ACC112 (cell line): ENCODE data around the gene TULP3.

ENCODE experiments used
- H2AFZ ChIP-seq: fragments of 200-600 bp; sonication (generic); one replicate; pipeline ENCODE4 v1.6.0; 2017; ENCODE audit warnings: antibody characterized with exemption, low read length; ENCODE audit not compliant: unreplicated experiment
- H3K27ac ChIP-seq: fragments of 200-600 bp; sonication (generic); 2 replicates; pipeline ENCODE4 v1.5.1; 2014; ENCODE audit warnings: low read depth, mild to moderate bottlenecking, antibody characterized with exemption, low read length, moderate library complexity
- H3K27me3 ChIP-seq: fragments of 200-600 bp; sonication (generic); 2 replicates; pipeline ENCODE4 v1.6.1; 2014; ENCODE audit warnings: mild to moderate bottlenecking, antibody characterized with exemption, low read length, moderate library complexity, mixed read lengths; ENCODE audit not compliant: insufficient read depth
- H3K36me3 ChIP-seq: fragments of 200-600 bp; sonication (generic); 2 replicates; pipeline ENCODE4 v1.6.1; 2016; ENCODE audit warnings: mild to moderate bottlenecking, antibody characterized with exemption, low read length, moderate library complexity, mixed read lengths; ENCODE audit not compliant: insufficient read depth
- H3K4me1 ChIP-seq: fragments of 200-600 bp; sonication (generic); one replicate; pipeline ENCODE4 v1.6.1; 2016; ENCODE audit warnings: low read length, mixed read lengths; ENCODE audit not compliant: insufficient read depth, unreplicated experiment, control insufficient read depth
- H3K4me3 ChIP-seq: fragments of 200-600 bp; sonication (generic); 2 replicates; pipeline ENCODE4 v1.5.1; 2014; ENCODE audit warnings: mild to moderate bottlenecking, low read depth, low read length
- H3K79me2 ChIP-seq: fragments of 200-600 bp; sonication (generic); one replicate; pipeline ENCODE4 v1.6.0; 2016; ENCODE audit warnings: low read length; ENCODE audit not compliant: control insufficient read depth, unreplicated experiment, insufficient read depth

Gene TULP3

DNA sequence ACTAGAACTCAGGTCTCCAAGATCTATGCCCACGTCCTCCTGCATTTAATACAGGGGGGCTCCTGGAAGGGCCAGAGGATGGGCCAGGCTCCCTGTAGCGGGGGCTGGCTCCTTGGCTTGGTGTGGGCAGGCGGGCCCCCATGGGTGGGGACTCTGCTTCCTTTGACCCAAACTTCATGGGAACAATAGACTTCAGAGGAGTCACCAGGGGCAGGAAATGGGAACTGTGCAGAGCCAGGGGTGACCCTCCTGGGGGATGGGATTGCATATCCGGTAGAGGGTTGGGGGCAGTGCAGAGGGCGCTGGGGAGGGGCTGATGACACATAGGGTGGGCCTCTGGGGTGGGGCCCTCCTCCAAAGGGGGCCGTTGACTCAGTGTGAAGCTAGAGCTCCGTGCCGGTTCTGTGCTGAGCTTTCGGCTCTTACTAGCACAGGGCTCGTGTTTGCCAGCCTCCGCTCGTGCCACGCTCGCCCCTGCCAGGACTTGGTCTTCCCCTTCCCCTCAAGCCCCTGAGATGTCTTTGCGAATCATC, 73.1 kb downstream of the TULP3 start:
- H3K4me1 ChIP-seq: peaks cover 20% of the 10 kb centered on the region
- H3K4me3 ChIP-seq: no peak overlapping the region
- H2AFZ ChIP-seq: no peak overlapping the region
- no peaks in the 10 kb centered on the region for H3K27me3 ChIP-seq
- H3K36me3 ChIP-seq: no peaks in the 10 kb centered on the region
- peaks cover 49% of the 10 kb centered on the region for H3K79me2 ChIP-seq
- no peak overlapping the region for H3K27ac ChIP-seq

GRCh38 chr12:2967651-2968050, 77.0 kb downstream of the TULP3 start:
- Histone ChIP-seq H3K79me2 (peaks cover 29% of the 10 kb centered on the region), H3K4me3 (no peak overlapping the region), H3K4me1 (peaks cover 8% of the 10 kb centered on the region), H3K27me3 (no peaks in the 10 kb centered on the region), H3K27ac (no peak overlapping the region), H3K36me3 (no peaks in the 10 kb centered on the region), H2AFZ (no peak overlapping the region)

DNA sequence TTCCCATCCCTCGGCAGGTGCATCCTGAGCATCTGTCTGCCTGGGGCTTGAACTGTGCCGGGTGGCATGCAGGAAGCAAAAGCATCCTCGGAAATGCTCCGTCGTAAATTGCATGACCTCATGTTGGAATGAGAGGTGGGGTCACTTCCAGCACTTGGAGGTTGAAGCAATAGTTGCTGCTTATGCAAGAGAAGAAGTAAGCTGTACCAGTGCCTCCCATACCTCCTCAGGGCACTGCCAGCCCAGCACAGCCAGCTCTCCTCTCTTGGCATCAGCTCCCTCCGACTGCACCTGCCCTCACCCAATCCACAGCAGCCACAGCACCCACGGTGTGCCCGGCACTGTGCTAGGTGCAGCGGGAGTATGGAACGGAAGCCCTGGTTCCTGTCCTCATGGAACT, 80.1 kb downstream of the TULP3 start:
- H2AFZ ChIP-seq: no peak overlapping the region
- H3K79me2 ChIP-seq: peaks cover 8% of the 10 kb centered on the region
- H3K4me3 ChIP-seq: no peak overlapping the region
- no peaks in the 10 kb centered on the region for H3K27me3 ChIP-seq
- no peak overlapping the region for H3K27ac ChIP-seq
- no peaks in the 10 kb centered on the region for H3K36me3 ChIP-seq
- H3K4me1 ChIP-seq: no peaks in the 10 kb centered on the region

DNA sequence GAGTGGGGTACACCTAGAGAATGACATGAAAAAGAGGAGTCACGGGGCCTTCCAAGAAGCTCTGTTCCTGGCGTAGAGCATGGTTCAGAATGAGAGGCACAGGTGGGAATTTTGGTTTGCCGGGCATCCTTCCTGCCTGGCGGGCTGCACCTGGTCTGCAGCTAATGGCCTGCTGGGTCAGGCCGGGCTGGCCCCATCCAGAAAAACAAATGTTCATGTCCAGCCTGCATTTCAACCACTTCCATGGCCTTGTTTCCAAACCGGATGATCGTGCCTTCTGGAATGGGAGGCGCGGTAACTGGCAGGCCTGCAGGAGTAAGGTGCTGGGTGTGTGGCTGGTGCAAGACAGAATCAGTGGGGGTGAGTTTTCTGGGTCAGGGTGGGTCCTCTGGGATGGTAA, 82.9 kb downstream of the TULP3 start:
- Histone ChIP-seq H3K79me2 (peaks cover 3% of the 10 kb centered on the region), H2AFZ (no peak overlapping the region), H3K4me1 (no peaks in the 10 kb centered on the region), H3K27me3 (no peaks in the 10 kb centered on the region), H3K36me3 (no peaks in the 10 kb centered on the region), H3K27ac (no peak overlapping the region), H3K4me3 (no peak overlapping the region)

GRCh38 chr12:2974560-2974971, 83.9 kb downstream of the TULP3 start:
- H3K36me3 ChIP-seq: no peaks in the 10 kb centered on the region
- H3K79me2 ChIP-seq: peaks cover 3% of the 10 kb centered on the region
- no peaks in the 10 kb centered on the region for H3K27me3 ChIP-seq
- H3K4me1 ChIP-seq: no peaks in the 10 kb centered on the region
- H3K4me3 ChIP-seq: no peak overlapping the region
- no peak overlapping the region for H2AFZ ChIP-seq
- H3K27ac ChIP-seq: no peak overlapping the region

GRCh38 chr12:2976581-2976996, 85.9 kb downstream of the TULP3 start:
- Histone ChIP-seq H3K4me1 (no peaks in the 10 kb centered on the region), H3K79me2 (peaks cover 3% of the 10 kb centered on the region), H3K27ac (no peak overlapping the region), H3K27me3 (no peaks in the 10 kb centered on the region), H2AFZ (no peak overlapping the region), H3K36me3 (no peaks in the 10 kb centered on the region), H3K4me3 (no peak overlapping the region)

- no peaks in the 10 kb centered on the region for H3K27me3 ChIP-seq
- no peak overlapping the region for H3K27ac ChIP-seq
- H3K4me3 ChIP-seq: no peak overlapping the region
- no peaks in the 10 kb centered on the region for H3K4me1 ChIP-seq
- no peak overlapping the region for H2AFZ ChIP-seq
- H3K79me2 ChIP-seq: peaks cover 3% of the 10 kb centered on the region
- H3K36me3 ChIP-seq: no peaks in the 10 kb centered on the region
Observed at GRCh38 chr12:2977776-2978175, 87.1 kb downstream of the TULP3 start.

- Histone ChIP-seq H3K4me3 (no peak overlapping the region), H3K27ac (no peak overlapping the region), H2AFZ (no peak overlapping the region), H3K4me1 (no peaks in the 10 kb centered on the region), H3K27me3 (no peaks in the 10 kb centered on the region), H3K36me3 (no peaks in the 10 kb centered on the region), H3K79me2 (peaks cover 3% of the 10 kb centered on the region)
Observed at GRCh38 chr12:2979806-2980205, 89.1 kb downstream of the TULP3 start.

DNA sequence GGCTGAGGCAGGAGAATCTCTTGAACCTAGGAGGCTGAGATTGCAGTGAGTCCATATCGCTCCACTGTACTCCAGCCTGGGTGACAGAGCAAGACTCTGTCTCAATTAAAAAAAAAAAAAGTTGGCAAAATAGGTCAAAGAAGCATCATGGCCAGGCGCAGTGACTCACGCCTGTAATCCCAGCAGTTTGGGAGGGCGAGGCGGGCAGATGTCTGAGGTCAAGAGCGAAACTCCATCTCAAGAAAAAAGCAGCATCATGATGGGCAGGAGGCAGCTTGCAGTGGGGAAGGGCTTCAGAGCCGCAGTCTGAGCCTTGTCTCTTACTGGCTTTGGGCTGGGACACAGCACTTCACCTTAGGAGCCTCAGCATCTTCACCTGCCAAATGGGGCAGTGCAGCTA, 89.9 kb downstream of the TULP3 start:
- no peak overlapping the region for H3K4me3 ChIP-seq
- no peaks in the 10 kb centered on the region for H3K4me1 ChIP-seq
- H3K27ac ChIP-seq: no peak overlapping the region
- peaks cover 3% of the 10 kb centered on the region for H3K79me2 ChIP-seq
- H3K27me3 ChIP-seq: no peaks in the 10 kb centered on the region
- H3K36me3 ChIP-seq: no peaks in the 10 kb centered on the region
- H2AFZ ChIP-seq: no peak overlapping the region

GRCh38 chr12:2982361-2982760, 91.7 kb downstream of the TULP3 start:
- no peaks in the 10 kb centered on the region for H3K4me1 ChIP-seq
- no peaks in the 10 kb centered on the region for H3K79me2 ChIP-seq
- H3K27me3 ChIP-seq: no peaks in the 10 kb centered on the region
- H3K4me3 ChIP-seq: no peak overlapping the region
- H3K36me3 ChIP-seq: no peaks in the 10 kb centered on the region
- no peak overlapping the region for H2AFZ ChIP-seq
- H3K27ac ChIP-seq: no peak overlapping the region

DNA sequence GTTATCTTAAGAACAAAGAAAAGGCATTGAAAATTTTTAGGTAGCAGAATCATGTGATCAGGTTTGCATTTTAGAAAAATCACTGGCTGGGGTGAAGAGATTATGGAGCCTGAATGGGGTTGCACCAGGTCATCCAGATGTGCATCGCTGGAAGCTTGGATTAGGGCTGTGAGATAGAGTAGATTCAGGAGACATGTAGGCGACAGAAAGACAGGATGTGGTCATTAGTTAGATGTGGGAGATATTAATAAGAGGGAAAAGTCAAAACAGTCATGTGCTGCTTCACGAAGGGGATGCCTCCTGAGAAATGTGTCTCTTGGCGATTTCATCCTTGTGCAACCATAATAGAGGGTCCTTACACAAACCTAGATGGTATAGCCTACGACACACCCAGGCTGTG, 93.6 kb downstream of the TULP3 start:
- Histone ChIP-seq H3K79me2 (no peaks in the 10 kb centered on the region), H2AFZ (no peak overlapping the region), H3K4me3 (no peak overlapping the region), H3K36me3 (no peaks in the 10 kb centered on the region; the same call in 1 of the 2 replicates), H3K27me3 (no peaks in the 10 kb centered on the region), H3K4me1 (no peaks in the 10 kb centered on the region), H3K27ac (no peak overlapping the region)
